HFF-Myc (cell line): ENCODE data around the gene ABHD17B.
"Not testable (repeated sequence)": the region's sequence is repeated elsewhere in the genome, so short reads cannot be mapped to it uniquely, and the experiment has no call there.

Experiments used
- DNase-seq: peaks from one replicate; pipeline ENCODE4 v3.0.0-alpha.2; 2011; ENCODE audit warnings: low read depth; ENCODE audit errors: extremely low read depth
- H3K4me3 ChIP-seq: replicated peaks from 2 replicates; pipeline ENCODE4 v1.5.1; 2011; ENCODE audit warnings: low read depth, mild to moderate bottlenecking, control low read depth, low read length
- TF ChIP-seq, protein P1 (sequence below): IDR thresholded peaks from 2 replicates; pipeline ENCODE4 v1.5.1; 2012; ENCODE audit warnings: mild to moderate bottlenecking, low read depth, low read length, control low read depth; ENCODE audit errors: missing control alignments

Gene ABHD17B

DNA sequence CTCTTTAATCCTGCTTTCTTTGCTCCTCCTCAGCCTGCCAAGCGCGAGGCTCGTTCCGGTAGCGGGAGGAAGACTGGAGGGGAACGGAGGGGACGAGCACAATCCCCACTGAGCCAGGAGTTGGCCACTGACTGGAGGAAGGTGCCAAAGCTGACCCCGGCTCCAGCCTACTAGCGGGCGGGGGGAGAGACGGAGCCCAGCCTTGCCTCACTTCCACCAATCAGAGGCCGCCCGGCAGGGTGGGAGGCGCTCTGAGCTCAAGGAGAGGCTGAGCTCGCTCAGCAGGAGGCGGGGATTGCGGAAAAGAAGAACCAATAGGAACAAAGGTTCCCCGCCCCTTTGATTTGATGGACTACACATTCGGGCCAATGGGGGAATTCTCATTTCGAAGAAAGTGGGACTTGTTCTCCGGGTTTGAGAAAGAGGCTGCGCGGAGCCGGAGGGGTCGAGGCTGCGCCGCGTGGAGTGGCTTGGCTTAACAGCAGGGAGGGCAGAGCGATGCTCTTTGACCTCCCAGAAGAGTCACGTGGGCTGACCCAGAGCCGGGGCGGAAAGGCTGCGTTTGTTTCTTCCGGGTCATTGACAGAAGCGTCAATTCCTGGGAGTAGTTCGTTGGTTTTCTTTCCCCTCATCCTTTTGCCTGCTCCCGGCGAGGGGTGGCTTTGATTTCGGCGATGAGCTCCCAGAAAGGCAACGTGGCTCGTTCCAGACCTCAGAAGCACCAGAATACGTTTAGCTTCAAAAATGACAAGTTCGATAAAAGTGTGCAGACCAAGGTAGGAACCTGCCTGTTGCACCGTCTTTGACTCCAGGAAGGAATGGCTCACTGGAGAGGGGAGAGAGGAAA, at the start of gene ABHD17B, which contains the start of gene C9orf85:
TSS of gene ABHD17B (minus strand) at position 133 of the 847 bp plus-strand sequence. CDS start 36,113 bp downstream, outside the sequence.
TSS of gene C9orf85 (plus strand) at position 579 of the 847 bp plus-strand sequence. CDS start at position 675, 96 bp downstream.
- TF ChIP-seq, protein P1, sequence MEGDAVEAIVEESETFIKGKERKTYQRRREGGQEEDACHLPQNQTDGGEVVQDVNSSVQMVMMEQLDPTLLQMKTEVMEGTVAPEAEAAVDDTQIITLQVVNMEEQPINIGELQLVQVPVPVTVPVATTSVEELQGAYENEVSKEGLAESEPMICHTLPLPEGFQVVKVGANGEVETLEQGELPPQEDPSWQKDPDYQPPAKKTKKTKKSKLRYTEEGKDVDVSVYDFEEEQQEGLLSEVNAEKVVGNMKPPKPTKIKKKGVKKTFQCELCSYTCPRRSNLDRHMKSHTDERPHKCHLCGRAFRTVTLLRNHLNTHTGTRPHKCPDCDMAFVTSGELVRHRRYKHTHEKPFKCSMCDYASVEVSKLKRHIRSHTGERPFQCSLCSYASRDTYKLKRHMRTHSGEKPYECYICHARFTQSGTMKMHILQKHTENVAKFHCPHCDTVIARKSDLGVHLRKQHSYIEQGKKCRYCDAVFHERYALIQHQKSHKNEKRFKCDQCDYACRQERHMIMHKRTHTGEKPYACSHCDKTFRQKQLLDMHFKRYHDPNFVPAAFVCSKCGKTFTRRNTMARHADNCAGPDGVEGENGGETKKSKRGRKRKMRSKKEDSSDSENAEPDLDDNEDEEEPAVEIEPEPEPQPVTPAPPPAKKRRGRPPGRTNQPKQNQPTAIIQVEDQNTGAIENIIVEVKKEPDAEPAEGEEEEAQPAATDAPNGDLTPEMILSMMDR, result no peak
- DNase-seq, result peak; percentile 97
- H3K4me3 ChIP-seq, result peak within 1 kb of the TSS; percentile 93

DNA sequence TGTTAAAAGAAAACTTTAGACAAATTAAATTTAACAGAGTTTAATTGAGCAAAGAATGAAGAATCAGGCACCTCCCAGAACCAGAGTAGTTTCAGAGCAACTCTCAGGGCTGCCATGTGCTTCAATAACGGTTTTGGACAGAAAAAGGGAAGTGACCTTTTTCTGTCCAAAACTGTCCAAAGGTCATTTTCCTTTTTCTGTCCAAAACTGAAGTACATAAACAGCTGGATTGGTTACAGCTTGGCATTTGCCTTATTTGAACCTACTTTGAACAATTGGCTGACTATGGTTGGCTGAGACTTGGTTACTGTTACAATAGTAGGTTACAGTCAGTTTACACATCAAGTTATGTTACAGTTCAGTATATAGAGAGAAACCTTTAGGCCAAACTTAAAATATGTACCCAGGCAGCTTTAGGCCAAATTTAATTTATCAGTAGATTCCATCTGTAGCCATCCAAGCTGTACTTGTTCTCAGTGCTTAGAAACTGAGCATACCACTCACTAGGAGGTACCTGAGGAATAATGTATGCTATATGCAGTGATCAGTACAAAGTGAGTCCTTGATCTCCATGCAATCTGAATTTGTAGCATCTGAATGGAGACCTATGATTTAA, 44.4 kb upstream of the ABHD17B start:
- no peak for DNase-seq
- TF ChIP-seq, protein P1, result no peak

GRCh38 chr9:71954652-71955051, 43.7 kb upstream of the ABHD17B start:
- DNase-seq, result not testable (repeated sequence)

More for the DNA sequence above, 44.4 kb upstream of the ABHD17B start:
- no peak overlapping the region for H3K4me3 ChIP-seq

DNA sequence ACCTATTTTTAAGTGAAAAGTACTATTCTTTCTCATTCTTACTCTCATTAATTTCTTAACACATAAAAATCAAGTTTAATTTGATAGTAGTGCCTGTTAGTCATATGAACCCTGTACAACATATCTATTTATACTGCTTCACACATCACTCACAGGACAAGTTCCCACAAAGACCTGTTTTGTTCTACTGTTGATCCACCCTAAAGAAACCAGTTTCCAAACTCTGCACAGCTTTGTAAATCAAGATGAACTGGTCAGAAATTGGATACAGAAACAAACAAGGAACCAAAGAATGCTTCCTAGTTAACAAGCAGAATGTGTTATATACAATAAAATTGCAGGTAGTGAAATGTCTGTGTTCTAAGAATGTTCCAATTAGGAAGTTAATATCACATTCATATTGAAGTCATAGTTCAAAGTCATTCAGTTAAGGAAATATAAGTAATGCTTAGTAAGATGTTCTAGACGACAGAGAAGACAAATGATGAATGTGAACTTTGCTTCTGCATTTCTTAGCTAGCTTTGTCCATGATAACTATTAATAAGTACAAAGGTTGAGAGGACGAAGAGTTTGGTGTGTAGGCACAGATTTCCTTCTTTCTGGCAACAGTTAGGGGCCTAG, 33.9 kb upstream of the ABHD17B start:
- TF ChIP-seq, protein P1, result no peak
- no peak for DNase-seq
- no peak overlapping the region for H3K4me3 ChIP-seq

More at GRCh38 chr9:71954652-71955051, 43.7 kb upstream of the ABHD17B start:
- H3K4me3 ChIP-seq, result not testable (repeated sequence)

DNA sequence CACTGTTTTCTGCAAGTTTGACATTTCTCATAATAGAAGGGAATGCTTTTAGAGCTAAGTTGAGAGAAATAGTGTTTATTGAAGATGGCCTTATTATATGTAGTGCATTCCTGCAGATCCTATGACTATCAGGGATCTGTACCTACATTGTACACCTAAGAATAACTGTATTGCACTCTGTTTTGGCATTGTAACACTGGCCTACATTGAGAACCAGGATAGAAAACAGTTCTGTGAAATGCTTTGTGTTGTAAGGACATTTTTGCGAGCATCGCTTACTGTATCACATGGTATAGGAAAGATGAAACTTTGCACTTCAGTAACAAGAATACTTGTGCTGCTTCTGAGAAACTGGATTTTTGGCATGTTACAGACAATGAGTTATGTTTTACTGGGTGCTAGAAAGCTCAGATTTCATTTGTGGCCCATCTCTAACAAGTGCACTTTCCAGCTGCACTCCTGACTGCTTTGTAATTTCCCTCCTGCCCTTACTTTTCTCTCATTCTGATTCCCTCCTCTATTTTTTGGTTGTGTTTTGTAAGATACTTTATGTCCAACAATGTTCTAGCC, 31.1 kb upstream of the ABHD17B start:
- TF ChIP-seq, protein P1, result no peak
- H3K4me3 ChIP-seq, result no peak overlapping the region
- DNase-seq, result peak; percentile 11

DNA sequence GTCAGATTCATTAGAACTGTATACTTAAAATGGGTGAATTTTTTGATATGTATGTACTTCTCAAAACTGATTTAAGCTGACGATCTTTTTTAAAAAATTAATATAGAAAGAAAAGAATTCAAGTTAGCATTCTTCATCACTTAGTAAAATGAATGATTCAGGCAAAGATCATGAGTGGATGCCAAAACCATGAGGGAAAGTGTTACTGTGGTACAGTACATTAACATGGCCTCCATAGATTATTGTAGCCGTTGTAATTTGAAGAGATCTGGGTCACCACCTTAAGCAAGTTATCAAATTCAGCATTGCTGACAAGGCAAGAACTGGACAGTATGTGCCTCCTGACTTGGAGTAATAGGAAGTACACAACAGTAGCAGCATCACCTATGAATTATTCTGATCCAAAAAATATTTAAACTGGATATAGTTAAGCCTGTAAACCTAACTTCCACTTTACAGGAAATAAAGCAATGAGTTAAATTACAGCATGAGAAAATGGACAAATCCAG, 30.1 kb upstream of the ABHD17B start:
- TF ChIP-seq, protein P1, result no peak
- DNase-seq, result no peak
- no peak overlapping the region for H3K4me3 ChIP-seq
